ENCODE measurements around the gene IL17RD.

GRCh38 chr3:57060089-57060821 is 104.9 kb downstream of the IL17RD start, which contains the start of gene SPATA12:
- TF ChIP-seq CTCF (IDR thresholded peaks at IDR 0.05) (no peak), POLR2AphosphoS5 (IDR thresholded peaks at IDR 0.05) (peak in 1 of 3 donors; percentile 89)
